ENCODE data around the gene OR13C5.

DNA sequence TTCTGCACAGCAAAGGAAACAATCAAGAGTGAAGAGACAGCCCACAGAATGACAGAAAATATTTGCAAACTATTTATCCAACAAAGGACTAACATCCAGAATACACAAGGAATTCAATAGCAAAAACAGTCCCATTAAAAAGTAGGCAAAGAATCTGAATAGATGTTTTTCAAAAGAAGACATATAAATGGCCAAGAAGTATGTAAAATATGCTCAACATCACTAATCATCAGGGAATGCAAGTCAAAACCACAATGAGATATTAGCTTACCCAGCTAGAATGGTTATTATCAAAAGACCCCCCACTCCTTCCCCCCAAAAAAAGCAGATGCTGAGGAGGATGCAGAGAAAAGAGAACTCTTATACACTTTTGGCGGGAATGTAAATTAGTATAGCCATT lies 43.7 kb downstream of the OR13C5 start:
- TF ChIP-seq POLR2A (IDR thresholded peaks at IDR 0.05) (no peak), POLR2AphosphoS5 (IDR thresholded peaks at IDR 0.05) (no peak)
- TF ChIP-seq, protein P1, sequence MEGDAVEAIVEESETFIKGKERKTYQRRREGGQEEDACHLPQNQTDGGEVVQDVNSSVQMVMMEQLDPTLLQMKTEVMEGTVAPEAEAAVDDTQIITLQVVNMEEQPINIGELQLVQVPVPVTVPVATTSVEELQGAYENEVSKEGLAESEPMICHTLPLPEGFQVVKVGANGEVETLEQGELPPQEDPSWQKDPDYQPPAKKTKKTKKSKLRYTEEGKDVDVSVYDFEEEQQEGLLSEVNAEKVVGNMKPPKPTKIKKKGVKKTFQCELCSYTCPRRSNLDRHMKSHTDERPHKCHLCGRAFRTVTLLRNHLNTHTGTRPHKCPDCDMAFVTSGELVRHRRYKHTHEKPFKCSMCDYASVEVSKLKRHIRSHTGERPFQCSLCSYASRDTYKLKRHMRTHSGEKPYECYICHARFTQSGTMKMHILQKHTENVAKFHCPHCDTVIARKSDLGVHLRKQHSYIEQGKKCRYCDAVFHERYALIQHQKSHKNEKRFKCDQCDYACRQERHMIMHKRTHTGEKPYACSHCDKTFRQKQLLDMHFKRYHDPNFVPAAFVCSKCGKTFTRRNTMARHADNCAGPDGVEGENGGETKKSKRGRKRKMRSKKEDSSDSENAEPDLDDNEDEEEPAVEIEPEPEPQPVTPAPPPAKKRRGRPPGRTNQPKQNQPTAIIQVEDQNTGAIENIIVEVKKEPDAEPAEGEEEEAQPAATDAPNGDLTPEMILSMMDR (IDR thresholded peaks at IDR 0.05): no peak
